Measurements from ENCODE around the gene GRIP1. TPM values are rescaled to one million over a fixed set of nuclear protein-coding genes. Genes with fewer than 3 reads are reported as not detected.

The GRIP1 gene, protein sequence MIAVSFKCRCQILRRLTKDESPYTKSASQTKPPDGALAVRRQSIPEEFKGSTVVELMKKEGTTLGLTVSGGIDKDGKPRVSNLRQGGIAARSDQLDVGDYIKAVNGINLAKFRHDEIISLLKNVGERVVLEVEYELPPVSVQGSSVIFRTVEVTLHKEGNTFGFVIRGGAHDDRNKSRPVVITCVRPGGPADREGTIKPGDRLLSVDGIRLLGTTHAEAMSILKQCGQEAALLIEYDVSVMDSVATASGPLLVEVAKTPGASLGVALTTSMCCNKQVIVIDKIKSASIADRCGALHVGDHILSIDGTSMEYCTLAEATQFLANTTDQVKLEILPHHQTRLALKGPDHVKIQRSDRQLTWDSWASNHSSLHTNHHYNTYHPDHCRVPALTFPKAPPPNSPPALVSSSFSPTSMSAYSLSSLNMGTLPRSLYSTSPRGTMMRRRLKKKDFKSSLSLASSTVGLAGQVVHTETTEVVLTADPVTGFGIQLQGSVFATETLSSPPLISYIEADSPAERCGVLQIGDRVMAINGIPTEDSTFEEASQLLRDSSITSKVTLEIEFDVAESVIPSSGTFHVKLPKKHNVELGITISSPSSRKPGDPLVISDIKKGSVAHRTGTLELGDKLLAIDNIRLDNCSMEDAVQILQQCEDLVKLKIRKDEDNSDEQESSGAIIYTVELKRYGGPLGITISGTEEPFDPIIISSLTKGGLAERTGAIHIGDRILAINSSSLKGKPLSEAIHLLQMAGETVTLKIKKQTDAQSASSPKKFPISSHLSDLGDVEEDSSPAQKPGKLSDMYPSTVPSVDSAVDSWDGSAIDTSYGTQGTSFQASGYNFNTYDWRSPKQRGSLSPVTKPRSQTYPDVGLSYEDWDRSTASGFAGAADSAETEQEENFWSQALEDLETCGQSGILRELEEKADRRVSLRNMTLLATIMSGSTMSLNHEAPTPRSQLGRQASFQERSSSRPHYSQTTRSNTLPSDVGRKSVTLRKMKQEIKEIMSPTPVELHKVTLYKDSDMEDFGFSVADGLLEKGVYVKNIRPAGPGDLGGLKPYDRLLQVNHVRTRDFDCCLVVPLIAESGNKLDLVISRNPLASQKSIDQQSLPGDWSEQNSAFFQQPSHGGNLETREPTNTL
- total RNA-seq = 122 TPM

DNA sequence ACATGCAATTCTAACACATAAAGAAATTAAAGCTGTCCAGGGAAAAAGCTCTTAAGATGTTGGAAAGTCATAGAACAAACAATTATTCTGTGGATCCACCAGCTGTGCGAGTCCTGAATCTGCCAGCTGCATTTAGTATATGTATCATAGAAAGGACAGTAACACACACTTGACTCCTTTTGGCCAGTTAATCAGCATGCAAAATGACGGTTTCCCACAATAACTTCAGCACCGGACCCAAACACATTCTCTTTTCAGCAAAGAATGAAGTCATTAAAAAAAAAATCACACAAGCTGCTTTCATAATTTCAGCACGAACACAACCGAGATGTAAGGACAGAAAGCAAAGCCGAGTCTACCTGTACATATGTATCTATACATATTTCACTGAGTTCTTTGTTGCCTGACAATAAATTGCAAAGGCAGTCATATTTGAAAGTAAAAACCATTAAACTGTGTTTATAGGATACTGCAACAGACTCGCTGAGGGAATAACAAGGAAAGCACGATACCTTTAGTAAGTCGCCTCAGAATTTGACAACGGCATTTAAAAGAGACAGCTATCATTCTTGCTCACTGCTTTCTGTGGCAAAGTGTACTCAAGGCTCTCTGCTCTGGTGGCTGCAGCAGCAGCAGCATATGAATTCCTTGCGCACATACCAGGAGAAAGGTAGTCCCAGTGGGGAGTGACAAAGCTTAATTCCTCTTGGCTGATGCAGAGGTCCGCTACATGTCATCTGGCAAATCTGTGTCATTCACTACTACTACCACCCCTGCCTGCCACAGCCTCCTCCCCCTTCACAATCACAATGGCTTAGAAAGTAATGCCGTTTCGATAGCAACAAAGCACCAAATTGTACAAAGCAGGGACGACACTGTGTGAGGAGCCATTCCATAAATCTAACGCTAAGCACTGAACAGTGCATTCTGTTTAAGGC is at the start of gene GRIP1:
GRIP1 (minus strand) TSS at position 739 of the 938 bp plus-strand sequence; CDS start at position 567, 172 bp downstream.
- DNase-seq (ENCODE audit: low spot score in 2 of 2) = no peak

DNA sequence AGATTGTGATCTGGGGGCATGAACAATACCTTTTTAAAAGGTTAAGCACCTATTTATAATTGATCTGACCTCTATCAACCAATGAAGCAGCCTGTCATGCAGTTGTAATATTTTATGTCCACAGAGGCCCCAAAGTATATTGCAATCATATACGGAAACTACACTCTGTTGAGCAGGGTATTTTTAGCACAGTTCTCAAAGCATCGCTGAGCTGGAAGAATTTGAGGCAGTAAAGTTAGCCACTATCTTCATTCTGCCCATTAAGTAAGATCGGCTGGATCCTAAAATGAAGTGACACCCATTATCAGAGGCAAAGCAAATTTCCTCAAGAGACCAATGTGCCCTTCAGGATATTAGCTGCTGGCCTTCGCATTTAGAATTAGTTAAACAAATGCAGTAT is 47.7 kb upstream of the GRIP1 start:
- DNase-seq (ENCODE audit: low spot score in 2 of 2) (no peak), FAIRE-seq (no peak)

More for the DNA sequence above, at the start of gene GRIP1:
- FAIRE-seq = no peak

DNA sequence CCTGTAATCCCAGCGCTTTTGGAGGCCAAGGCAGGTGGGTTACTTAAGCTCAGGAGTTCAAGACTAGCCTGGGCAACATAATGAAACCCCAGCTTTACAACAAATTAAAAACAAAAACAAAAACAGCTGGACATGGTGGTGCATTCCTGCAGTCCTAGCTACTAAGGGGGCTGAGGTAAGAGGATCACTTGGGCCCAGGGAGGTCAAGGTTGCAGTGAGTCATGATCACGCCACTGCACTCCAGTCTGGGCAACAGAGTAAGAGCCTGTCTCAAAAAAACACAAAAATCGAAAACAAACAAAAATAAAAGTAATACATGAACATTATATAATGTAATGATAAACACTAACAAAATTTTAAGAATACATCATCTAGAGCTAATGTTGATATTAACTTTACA is 46.2 kb upstream of the GRIP1 start:
- FAIRE-seq (no peak), DNase-seq (ENCODE audit: low spot score in 2 of 2) (no peak)

DNA sequence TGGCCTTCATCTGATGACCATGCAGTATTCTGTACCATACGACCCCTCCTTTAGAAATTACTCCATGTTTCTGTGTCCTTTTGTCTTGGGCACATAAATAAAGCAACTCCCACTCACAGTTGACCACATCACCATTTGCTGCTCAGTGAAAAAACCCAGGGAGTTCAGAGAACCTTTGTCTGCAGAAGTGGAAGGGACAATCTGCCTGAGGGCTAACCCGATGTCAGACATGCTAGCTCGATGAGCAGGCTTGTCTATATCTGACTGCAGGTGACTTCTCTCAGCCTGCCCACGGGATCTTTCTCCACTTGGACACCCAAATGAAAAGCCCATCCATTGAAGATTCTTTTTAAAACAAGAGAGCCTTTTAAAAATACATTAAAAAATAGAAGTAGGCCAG is 45.7 kb upstream of the GRIP1 start:
- no peak for DNase-seq (ENCODE audit: low spot score in 2 of 2)
- FAIRE-seq = no peak

DNA sequence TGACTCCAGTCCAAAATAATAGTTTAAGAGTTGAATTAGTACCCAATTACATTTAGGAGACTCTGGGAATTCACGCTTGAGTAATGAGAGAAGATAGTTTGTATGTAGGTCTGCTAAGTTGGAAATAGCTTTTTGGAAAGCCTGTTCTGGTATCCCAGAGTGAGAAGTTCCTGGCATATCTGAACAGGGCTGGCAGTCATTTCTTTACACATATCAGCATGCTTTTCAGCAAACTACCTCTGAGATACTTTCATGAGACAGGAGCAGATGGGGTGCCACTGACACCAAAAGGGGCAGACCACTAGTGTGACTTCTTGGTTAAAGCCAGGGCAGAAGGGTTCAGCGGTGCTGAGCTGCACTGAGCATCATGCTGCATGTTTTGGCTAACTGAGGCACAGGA is 45.1 kb upstream of the GRIP1 start:
- FAIRE-seq = no peak
- DNase-seq (ENCODE audit: low spot score in 2 of 2) = no peak

DNA sequence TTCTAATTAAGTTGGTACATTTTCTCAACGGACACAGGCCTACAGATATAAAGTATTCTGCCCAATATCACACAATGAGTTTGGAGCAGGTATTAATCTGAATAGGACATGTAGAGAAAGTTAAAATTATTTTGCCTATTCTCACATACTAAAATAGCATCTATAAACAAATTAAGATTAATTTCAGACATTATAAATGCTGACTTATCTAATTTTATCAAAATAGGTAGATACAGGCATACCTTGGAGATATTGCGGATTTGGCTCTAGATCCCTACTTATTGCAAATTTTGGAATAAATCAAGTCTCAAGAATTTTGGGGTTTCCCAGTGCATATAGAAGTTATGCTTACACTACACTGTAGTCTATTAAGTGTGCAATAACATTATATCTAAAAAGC is 41.0 kb upstream of the GRIP1 start:
- FAIRE-seq = no peak
- DNase-seq (ENCODE audit: low spot score in 2 of 2) = no peak

DNA sequence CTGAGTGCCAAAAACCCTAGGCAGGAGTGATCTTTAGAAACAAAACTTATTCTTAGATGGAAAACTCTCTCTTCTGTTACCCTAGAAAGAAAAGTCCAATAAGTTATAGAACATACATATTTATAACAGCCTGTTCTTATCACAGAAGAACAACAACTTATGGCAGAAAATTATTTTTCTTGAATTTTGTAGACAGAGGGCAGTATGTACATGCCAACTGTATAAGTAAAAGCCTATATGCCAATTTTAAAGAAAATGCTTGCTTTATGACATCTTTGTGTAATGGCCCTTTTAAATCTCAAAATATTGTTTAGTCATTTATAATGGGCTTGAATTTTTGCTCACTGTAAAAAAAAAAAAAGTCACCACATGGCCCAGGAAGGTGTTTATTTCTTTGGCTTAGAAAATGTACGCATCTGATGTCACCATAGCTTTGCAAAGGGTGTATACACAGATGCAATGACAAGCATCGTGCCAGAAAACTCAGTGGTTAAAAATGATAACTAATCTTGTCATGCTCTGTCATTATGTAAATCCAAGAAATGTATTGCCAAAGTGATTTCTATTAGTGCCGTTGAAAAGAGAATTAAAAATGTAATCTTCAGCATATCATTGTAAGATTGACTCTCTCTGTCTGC is 38.3 kb upstream of the GRIP1 start:
- FAIRE-seq (no peak), DNase-seq (ENCODE audit: low spot score in 2 of 2) (no peak)

DNA sequence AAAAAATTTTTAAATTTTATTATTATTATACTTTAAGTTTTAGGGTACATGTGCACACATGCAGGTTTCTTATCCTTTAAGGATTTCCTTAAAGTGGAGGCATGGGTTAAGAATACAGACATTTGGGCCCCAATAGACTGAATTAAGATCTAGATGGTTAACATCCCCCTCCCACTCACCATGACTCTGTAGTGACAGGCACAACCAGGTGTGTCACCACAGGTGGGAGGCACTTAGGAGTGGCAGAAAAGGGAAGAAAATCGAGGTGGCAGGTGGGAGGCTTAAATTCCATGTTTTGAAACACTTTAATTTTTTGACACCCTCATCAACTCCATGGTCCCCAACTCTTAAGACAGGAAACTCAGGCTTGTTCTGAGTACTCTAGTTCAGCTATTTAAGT is 37.6 kb upstream of the GRIP1 start:
- DNase-seq (ENCODE audit: low spot score in 2 of 2) (no peak), FAIRE-seq (no peak)

DNA sequence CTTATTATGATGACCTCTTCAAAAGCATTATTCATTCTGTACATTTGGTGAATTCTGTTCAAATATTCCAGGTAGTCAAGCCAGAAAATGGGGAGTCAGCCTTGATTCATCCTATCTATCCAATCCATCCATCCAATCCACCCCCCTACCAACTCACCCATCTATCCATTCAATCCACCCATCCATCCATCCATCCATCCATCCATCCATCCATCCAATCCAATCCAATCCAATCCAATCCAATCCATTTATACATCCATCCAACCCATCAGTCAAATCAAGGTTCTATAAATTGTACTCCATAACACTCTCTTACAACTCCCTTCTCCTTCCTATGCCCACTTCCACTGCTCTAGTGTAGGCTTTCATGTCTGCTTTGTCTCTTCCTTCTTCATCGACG is 35.8 kb upstream of the GRIP1 start:
- FAIRE-seq (no peak), DNase-seq (ENCODE audit: low spot score in 2 of 2) (no peak)

DNA sequence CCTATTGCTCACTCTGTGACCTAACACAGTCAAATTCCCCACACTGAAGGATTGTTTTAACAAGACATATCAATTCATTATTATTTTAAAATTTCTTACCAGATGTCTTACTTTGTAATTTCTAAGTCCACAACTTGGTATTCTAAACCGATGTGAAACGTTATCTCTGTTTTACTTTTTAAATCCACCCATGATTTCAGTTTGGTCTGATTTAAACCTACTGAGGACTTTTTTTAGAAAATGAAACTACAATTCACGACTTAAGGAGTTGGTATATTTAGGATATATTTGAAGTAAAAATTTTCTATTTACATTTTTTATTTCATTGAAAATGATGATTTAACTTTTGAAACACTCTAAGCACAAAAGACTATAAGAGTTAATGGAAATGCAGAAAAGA is 35.1 kb upstream of the GRIP1 start:
- DNase-seq (ENCODE audit: low spot score in 2 of 2) = no peak
- FAIRE-seq = peak; percentile 17

DNA sequence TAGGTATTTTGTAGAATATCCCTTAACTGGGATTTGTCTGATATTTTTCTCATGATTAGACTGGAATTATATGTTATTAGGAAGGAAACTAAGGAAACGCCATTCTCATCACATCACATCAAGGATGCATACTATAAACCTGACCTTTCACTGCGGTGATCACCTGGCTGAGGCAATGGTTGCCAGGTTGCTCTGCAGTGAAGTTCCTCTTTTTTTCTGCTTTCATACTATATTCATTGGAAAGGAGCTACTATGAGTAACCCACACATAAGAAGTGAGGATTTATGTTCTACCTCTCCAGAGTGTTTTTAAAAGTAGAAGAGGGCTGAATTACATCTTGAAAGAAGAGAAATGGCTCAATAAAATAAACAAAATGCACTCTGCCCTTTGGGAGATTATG is 31.0 kb upstream of the GRIP1 start:
- DNase-seq (ENCODE audit: low spot score in 2 of 2) (no peak), FAIRE-seq (no peak)

DNA sequence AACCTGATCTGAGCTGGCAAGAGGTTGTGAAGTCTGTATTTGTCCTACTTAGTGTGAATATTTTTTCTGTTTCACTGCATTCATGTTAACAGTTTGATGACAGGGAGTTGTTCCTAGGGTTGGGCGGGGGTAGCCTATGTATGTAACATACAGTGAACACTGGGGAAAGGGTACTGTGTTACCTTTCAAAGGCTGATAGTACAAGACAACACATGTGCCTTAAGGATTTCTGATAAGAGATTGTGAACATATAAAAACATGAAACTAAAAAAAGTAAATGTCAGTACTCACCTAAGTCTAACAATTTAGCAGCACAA is 30.5 kb upstream of the GRIP1 start:
- FAIRE-seq (no peak), DNase-seq (ENCODE audit: low spot score in 2 of 2) (no peak)

DNA sequence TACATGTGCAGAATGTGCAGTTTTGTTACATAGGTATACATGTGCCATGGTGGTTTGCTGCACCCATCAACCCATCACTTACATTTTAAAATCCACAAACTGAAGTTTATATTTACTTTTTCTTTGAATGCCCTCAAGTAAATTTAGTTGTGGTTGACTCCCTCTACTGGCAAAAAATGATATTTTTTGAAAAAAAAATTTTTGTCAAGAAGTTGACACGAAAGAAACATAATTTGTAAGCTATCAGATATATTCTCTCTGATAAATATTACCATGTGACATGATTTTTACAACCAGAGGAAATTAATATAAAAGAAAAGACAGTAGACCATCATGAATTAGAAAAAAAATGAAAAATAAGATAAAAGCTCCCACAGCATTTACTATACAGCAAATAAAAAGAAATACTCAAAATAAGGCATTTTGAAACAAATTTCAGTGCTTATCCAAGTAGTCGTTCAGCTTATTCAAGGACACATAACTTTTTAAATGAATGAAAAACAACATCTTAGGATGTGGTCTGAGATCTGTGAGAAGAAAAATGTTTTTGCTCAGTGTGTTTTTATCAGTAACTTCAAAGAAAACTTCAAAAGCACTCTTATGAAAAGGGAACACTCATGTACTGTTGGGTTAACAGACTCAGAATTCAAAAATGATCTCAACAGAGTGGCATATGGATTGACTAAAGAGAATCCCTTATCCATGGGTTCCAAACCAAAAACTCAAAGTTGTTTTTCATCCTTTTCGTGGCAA is 30.0 kb upstream of the GRIP1 start:
- FAIRE-seq (peak; percentile 58), DNase-seq (ENCODE audit: low spot score in 2 of 2) (no peak)

DNA sequence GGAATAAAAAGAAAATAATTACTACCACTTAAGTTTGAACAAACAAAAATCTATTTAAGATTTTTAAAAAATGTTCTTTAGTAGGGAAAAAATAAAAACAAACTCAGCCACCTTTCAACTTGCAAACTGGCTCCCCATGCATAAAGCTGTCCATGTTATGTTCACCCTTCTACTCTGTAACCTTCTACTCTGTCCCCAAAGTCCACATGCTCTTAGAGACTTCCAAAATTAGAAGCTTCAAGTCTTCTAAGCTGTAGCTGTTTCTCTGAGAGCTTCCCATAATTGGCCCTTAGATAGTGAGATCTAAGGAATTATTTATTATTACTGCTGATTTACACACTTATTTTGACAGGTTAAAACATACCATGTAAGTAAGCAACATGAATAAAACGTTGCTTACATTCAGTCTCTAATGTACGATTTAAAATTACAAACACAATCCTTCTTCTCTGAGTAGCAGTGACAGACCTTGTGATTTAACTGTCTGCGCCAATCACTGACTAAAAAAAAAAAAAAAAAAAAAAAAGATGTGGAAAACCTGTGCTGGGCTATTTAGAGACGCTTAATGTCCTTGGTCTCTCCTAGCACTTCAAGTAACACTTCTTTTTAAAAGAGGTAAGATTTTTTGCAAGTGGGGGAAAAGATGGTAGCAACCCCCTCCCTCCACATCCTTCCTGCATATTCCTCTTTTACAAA is 28.3 kb upstream of the GRIP1 start:
- no peak for DNase-seq (ENCODE audit: low spot score in 2 of 2)
- FAIRE-seq = no peak

DNA sequence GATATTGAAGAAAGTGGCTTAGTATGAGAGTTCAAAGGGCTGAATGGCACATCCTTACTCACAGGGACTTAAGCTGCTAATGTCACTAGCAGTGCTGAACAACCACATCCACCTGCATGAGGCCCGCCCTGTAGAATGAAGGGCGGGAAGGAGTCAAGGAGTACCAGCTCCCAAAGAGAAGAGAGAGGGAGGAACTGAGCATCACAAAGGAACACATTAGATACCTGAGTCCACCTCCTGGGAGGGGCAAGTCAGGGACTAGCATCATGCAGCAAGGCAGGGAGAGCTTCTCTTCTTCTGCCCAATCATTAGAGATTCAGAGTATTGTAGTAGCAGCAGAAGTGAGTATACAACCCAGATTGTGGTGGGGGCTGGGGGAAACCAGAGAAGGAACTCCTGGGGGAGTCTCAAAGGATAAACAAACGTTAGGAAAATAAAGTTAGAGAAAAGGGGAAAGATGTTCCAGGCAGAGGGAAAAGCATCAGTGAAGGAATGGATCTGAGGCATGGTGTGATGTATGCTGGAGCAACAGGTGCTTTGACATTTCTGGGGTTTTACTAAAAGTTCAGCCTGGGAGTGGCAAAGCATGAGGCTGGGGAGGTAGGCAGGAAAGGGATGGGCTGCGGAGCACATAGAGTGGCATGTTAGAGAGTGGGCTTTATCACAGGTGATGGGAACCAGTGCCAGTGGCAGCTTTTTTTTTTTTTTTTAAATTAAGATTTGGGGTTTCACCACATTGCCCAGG is 21.0 kb upstream of the GRIP1 start:
- no peak for FAIRE-seq

DNA sequence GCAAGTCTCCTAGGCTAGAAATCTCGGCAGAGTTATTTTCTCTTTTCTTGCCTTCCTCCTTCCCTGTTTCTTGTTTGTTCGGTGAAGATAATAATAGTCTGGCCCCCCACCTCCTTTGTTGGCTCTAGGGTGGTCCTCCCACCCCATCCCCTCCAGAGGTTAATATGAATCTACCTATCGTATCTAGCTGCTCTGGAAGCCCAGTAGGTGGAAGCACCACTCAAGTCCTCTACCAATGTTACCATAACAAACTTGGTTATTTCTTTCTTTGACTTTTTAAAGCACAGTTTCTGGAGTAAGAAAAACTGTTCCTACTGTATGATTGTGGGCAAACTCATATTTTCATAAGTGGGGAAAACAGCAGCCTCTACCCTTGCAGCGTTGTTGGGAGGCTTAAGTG is 19.7 kb upstream of the GRIP1 start:
- DNase-seq (ENCODE audit: low spot score in 2 of 2) (no peak), FAIRE-seq (no peak)

More for the DNA sequence above, 21.0 kb upstream of the GRIP1 start:
- DNase-seq (ENCODE audit: low spot score in 2 of 2) = no peak

DNA sequence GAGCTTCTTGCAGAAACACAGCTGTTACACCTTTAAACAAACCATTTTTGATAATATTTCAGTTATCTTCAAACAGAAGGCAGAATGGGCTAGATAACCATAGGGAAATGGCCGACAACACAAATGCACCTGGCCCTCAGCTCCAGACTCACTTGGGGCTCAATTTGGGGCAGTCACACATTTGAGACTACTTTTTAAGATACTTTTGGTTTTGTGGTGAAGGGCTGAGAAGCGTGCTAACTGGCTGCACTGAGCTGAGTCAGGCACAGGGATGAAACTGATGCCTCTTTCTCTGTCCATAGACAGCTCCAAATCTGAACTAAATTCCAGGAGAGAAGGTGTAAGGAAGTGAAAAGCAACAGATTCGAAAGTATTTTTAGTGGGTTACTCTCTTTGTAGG is 18.5 kb upstream of the GRIP1 start:
- DNase-seq (ENCODE audit: low spot score in 2 of 2) (no peak), FAIRE-seq (no peak)

Measured in frontal cortex (tissue), 4 donors.